GM12865 (cell line): ENCODE results near the gene ARPC5.
"Not testable (repeated sequence)": the region's sequence is repeated elsewhere in the genome, so short reads cannot be mapped to it uniquely, and the experiment has no call there.

ENCODE experiments used
- DNase-seq: peaks from one replicate; pipeline ENCODE4 v3.0.0; 2010; ENCODE audit warnings: low read depth
- H3K4me3 ChIP-seq: 2 replicates; pipeline ENCODE4 v1.5.1; 2011; ENCODE audit warnings: mild to moderate bottlenecking, low read depth, low read length, control low read depth
- CTCF ChIP-seq: IDR thresholded peaks from 2 replicates; pipeline ENCODE4 v1.5.1; 2011; ENCODE audit warnings: low read length, control low read depth, low read depth, inconsistent platforms; ENCODE audit not compliant: insufficient read depth; ENCODE audit errors: missing control alignments

The ARPC5 gene

GRCh38 chr1:183635099-183635605 is 431 bp downstream of the ARPC5 start:
- no peak for TF ChIP-seq CTCF
- no peak for DNase-seq
- H3K4me3 ChIP-seq: peak overlapping the region; percentile 87

- H3K4me3 ChIP-seq: peak overlapping the region; percentile 87
- DNase-seq: no peak
- TF ChIP-seq CTCF: no peak
Measured at GRCh38 chr1:183634429-183635065, 1.0 kb downstream of the ARPC5 start.

GRCh38 chr1:183633676-183634343 is 1.8 kb downstream of the ARPC5 start:
- H3K4me3 ChIP-seq: peak overlapping the region; percentile 87
- TF ChIP-seq CTCF: peak; percentile 36
- peak; percentile 84 for DNase-seq

GRCh38 chr1:183632964-183633363 is 2.6 kb downstream of the ARPC5 start:
- TF ChIP-seq CTCF: no peak
- H3K4me3 ChIP-seq: peak overlapping the region; percentile 87
- peak; percentile 51 for DNase-seq

GRCh38 chr1:183632114-183632513 is 3.5 kb downstream of the ARPC5 start:
- DNase-seq: no peak
- TF ChIP-seq CTCF: no peak
- H3K4me3 ChIP-seq: peak overlapping the region; percentile 87

- no peak for DNase-seq
- no peak for TF ChIP-seq CTCF
Measured at GRCh38 chr1:183630748-183631147, 4.8 kb downstream of the ARPC5 start.

GRCh38 chr1:183628537-183628936 is 7.0 kb downstream of the ARPC5 start:
- DNase-seq: no peak
- TF ChIP-seq CTCF: no peak
- H3K4me3 ChIP-seq: no peak overlapping the region

More at GRCh38 chr1:183630748-183631147, 4.8 kb downstream of the ARPC5 start:
- no peak overlapping the region for H3K4me3 ChIP-seq

- DNase-seq, H3K4me3 ChIP-seq: not testable (repeated sequence)
Measured at GRCh38 chr1:183626236-183626635, 9.3 kb downstream of the ARPC5 start.
